ENCODE data around the gene TRIP13.

The TRIP13 gene

DNA sequence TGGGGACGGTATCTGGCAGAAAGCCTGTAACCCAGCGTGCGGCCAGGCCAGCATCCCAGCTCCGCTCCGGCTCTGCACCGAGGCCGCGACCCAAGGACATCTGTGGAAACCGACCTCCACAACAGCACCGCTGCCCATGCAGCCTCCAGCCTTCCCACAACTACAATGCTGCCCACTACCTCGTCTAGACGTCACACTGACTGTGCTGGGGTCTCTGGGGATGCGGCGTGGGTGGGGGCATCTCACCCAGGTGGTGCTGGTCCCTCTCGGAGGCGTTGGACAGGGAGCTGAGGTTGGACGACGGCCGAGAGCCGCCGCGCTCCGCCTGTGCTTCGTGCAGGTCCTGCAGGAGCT lies 27.5 kb upstream of the TRIP13 start:
- no peak for ATAC-seq
- TF ChIP-seq, protein P1, sequence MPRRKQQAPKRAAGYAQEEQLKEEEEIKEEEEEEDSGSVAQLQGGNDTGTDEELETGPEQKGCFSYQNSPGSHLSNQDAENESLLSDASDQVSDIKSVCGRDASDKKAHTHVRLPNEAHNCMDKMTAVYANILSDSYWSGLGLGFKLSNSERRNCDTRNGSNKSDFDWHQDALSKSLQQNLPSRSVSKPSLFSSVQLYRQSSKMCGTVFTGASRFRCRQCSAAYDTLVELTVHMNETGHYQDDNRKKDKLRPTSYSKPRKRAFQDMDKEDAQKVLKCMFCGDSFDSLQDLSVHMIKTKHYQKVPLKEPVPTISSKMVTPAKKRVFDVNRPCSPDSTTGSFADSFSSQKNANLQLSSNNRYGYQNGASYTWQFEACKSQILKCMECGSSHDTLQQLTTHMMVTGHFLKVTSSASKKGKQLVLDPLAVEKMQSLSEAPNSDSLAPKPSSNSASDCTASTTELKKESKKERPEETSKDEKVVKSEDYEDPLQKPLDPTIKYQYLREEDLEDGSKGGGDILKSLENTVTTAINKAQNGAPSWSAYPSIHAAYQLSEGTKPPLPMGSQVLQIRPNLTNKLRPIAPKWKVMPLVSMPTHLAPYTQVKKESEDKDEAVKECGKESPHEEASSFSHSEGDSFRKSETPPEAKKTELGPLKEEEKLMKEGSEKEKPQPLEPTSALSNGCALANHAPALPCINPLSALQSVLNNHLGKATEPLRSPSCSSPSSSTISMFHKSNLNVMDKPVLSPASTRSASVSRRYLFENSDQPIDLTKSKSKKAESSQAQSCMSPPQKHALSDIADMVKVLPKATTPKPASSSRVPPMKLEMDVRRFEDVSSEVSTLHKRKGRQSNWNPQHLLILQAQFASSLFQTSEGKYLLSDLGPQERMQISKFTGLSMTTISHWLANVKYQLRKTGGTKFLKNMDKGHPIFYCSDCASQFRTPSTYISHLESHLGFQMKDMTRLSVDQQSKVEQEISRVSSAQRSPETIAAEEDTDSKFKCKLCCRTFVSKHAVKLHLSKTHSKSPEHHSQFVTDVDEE (CRISPR knock-in tag; IDR thresholded peaks at IDR 0.05) = no peak
- TF ChIP-seq ZNF565 (CRISPR knock-in tag; conservative IDR thresholded peaks at IDR 0.05; ENCODE audit: low read depth) (no peak), CSDC2 (CRISPR knock-in tag; IDR thresholded peaks at IDR 0.05) (no peak), ZNF8 (CRISPR knock-in tag; IDR thresholded peaks at IDR 0.05) (no peak), ZC3H10 (CRISPR knock-in tag; IDR thresholded peaks at IDR 0.05) (no peak), ISL1 (CRISPR knock-in tag; IDR thresholded peaks at IDR 0.05) (no peak), ESRRG (CRISPR knock-in tag; IDR thresholded peaks at IDR 0.05) (no peak), TCF4 (CRISPR knock-in tag; IDR thresholded peaks at IDR 0.05; ENCODE audit: borderline replicate concordance) (no peak), RARB (CRISPR knock-in tag; IDR thresholded peaks at IDR 0.05) (no peak), TOX (CRISPR knock-in tag; IDR thresholded peaks at IDR 0.05; ENCODE audit: borderline replicate concordance) (no peak), ZNF70 (CRISPR knock-in tag; IDR thresholded peaks at IDR 0.05) (no peak), SNAI2 (CRISPR knock-in tag; IDR thresholded peaks at IDR 0.05) (no peak), ZFP3 (CRISPR knock-in tag; IDR thresholded peaks at IDR 0.05) (no peak), OSR1 (CRISPR knock-in tag; IDR thresholded peaks at IDR 0.05) (no peak), ZFP30 (CRISPR knock-in tag; IDR thresholded peaks at IDR 0.05) (no peak)
- TF ChIP-seq, protein P2, sequence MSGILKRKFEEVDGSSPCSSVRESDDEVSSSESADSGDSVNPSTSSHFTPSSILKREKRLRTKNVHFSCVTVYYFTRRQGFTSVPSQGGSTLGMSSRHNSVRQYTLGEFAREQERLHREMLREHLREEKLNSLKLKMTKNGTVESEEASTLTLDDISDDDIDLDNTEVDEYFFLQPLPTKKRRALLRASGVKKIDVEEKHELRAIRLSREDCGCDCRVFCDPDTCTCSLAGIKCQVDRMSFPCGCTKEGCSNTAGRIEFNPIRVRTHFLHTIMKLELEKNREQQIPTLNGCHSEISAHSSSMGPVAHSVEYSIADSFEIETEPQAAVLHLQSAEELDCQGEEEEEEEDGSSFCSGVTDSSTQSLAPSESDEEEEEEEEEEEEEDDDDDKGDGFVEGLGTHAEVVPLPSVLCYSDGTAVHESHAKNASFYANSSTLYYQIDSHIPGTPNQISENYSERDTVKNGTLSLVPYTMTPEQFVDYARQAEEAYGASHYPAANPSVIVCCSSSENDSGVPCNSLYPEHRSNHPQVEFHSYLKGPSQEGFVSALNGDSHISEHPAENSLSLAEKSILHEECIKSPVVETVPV (CRISPR knock-in tag; IDR thresholded peaks at IDR 0.05) = no peak
- TF ChIP-seq, protein P3, sequence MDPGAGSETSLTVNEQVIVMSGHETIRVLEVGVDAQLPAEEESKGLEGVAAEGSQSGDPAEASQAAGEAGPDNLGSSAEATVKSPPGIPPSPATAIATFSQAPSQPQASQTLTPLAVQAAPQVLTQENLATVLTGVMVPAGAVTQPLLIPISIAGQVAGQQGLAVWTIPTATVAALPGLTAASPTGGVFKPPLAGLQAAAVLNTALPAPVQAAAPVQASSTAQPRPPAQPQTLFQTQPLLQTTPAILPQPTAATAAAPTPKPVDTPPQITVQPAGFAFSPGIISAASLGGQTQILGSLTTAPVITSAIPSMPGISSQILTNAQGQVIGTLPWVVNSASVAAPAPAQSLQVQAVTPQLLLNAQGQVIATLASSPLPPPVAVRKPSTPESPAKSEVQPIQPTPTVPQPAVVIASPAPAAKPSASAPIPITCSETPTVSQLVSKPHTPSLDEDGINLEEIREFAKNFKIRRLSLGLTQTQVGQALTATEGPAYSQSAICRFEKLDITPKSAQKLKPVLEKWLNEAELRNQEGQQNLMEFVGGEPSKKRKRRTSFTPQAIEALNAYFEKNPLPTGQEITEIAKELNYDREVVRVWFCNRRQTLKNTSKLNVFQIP (CRISPR knock-in tag; IDR thresholded peaks at IDR 0.05; ENCODE audit: borderline replicate concordance, low read depth) = no peak
- TF ChIP-seq, protein P4, sequence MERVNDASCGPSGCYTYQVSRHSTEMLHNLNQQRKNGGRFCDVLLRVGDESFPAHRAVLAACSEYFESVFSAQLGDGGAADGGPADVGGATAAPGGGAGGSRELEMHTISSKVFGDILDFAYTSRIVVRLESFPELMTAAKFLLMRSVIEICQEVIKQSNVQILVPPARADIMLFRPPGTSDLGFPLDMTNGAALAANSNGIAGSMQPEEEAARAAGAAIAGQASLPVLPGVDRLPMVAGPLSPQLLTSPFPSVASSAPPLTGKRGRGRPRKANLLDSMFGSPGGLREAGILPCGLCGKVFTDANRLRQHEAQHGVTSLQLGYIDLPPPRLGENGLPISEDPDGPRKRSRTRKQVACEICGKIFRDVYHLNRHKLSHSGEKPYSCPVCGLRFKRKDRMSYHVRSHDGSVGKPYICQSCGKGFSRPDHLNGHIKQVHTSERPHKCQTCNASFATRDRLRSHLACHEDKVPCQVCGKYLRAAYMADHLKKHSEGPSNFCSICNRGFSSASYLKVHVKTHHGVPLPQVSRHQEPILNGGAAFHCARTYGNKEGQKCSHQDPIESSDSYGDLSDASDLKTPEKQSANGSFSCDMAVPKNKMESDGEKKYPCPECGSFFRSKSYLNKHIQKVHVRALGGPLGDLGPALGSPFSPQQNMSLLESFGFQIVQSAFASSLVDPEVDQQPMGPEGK (CRISPR knock-in tag; IDR thresholded peaks at IDR 0.05; ENCODE audit: borderline replicate concordance) = no peak
- TF ChIP-seq, protein P5, sequence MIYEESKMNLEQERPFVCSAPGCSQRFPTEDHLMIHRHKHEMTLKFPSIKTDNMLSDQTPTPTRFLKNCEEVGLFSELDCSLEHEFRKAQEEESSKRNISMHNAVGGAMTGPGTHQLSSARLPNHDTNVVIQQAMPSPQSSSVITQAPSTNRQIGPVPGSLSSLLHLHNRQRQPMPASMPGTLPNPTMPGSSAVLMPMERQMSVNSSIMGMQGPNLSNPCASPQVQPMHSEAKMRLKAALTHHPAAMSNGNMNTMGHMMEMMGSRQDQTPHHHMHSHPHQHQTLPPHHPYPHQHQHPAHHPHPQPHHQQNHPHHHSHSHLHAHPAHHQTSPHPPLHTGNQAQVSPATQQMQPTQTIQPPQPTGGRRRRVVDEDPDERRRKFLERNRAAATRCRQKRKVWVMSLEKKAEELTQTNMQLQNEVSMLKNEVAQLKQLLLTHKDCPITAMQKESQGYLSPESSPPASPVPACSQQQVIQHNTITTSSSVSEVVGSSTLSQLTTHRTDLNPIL (CRISPR knock-in tag; IDR thresholded peaks at IDR 0.05; ENCODE audit: low read depth) = no peak

DNA sequence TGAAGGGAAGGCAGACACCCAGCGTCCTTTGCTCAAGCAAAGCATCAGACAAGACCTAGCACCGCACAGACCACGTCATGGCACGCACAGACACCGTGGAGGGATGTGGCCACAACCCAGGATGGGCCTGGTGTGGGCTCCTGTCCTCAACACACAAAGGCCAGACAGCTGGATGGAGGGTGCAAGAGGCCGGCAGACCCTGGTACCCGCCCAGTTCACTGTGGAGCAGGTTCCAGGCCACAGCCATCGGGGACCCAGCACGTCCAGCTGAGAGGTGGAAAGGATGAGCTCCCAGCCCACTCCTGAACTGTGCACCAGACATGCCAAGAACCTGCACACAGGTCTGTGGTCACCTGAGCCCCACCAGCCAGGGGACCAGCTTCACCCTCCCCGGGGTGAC lies 26.9 kb upstream of the TRIP13 start:
- ATAC-seq = no peak
- TF ChIP-seq ZFP3 (CRISPR knock-in tag; IDR thresholded peaks at IDR 0.05) = no peak
- TF ChIP-seq, protein P2 (CRISPR knock-in tag; IDR thresholded peaks at IDR 0.05) = no peak
- TF ChIP-seq ZC3H10 (CRISPR knock-in tag; IDR thresholded peaks at IDR 0.05) = no peak
- TF ChIP-seq ZNF565 (CRISPR knock-in tag; conservative IDR thresholded peaks at IDR 0.05; ENCODE audit: low read depth) = no peak
- TF ChIP-seq TOX (CRISPR knock-in tag; IDR thresholded peaks at IDR 0.05; ENCODE audit: borderline replicate concordance) = no peak
- TF ChIP-seq ARNTL (CRISPR knock-in tag; IDR thresholded peaks at IDR 0.05; ENCODE audit: borderline replicate concordance, low read depth) = no peak
- TF ChIP-seq, protein P3 (CRISPR knock-in tag; IDR thresholded peaks at IDR 0.05; ENCODE audit: borderline replicate concordance, low read depth) = no peak
- no peak for TF ChIP-seq GLIS3 (CRISPR knock-in tag; IDR thresholded peaks at IDR 0.05)
- no peak for TF ChIP-seq TCF4 (CRISPR knock-in tag; IDR thresholded peaks at IDR 0.05; ENCODE audit: borderline replicate concordance)
- no peak for TF ChIP-seq PPARA (CRISPR knock-in tag; IDR thresholded peaks at IDR 0.05; ENCODE audit: borderline replicate concordance)
- TF ChIP-seq ISL1 (CRISPR knock-in tag; IDR thresholded peaks at IDR 0.05) = no peak
- TF ChIP-seq BACH2 (CRISPR knock-in tag; IDR thresholded peaks at IDR 0.05; ENCODE audit: borderline replicate concordance) = no peak
- TF ChIP-seq, protein P5 (CRISPR knock-in tag; IDR thresholded peaks at IDR 0.05; ENCODE audit: low read depth) = no peak
